ENCODE results near the gene ST3GAL3.

Gene ST3GAL3

GRCh38 chr1:43814401-43814800 lies 107.1 kb downstream of the ST3GAL3 start:
- no peak for TF ChIP-seq CTCF (IDR thresholded peaks at IDR 0.05; ENCODE audit: insufficient read depth, low read depth, low read length, missing control alignments)
- no peak overlapping the region for H3K4me3 ChIP-seq (ENCODE audit: low read length)
- DNase-seq (ENCODE audit: low read depth) = no peak

- no peak for DNase-seq (ENCODE audit: low read depth)
- TF ChIP-seq CTCF (IDR thresholded peaks at IDR 0.05; ENCODE audit: insufficient read depth, low read depth, low read length, missing control alignments) = no peak
- H3K4me3 ChIP-seq (ENCODE audit: low read length) = no peak overlapping the region
Observed at GRCh38 chr1:43817304-43817939, 110.1 kb downstream of the ST3GAL3 start.

DNA sequence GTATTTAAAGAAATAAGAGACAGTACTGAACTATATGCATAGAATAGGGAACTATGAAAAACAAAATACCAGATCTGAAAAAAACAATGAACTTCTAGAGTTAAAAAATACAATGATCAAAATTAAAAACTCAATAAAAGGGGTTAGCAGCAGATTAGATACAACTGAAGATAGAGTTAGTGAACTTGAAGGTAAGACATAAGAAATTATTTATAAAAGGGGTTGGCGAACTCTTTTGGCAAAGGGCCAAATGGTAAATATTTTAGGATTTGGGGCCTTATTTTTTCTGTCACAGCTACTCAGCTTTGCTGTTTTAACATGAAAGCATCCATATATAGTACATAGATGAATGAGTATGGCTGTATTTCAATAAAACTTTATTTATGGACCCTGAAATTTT lies 111.4 kb downstream of the ST3GAL3 start:
- no peak for DNase-seq (ENCODE audit: low read depth)
- TF ChIP-seq CTCF (IDR thresholded peaks at IDR 0.05; ENCODE audit: insufficient read depth, low read depth, low read length, missing control alignments) = no peak
- no peak overlapping the region for H3K4me3 ChIP-seq (ENCODE audit: low read length)

- no peak for TF ChIP-seq CTCF (IDR thresholded peaks at IDR 0.05; ENCODE audit: insufficient read depth, low read depth, low read length, missing control alignments)
- H3K4me3 ChIP-seq (ENCODE audit: low read length) = no peak overlapping the region
- DNase-seq (ENCODE audit: low read depth) = no peak
Observed at GRCh38 chr1:43819357-43819756, 112.0 kb downstream of the ST3GAL3 start.

GRCh38 chr1:43821471-43821870 lies 114.1 kb downstream of the ST3GAL3 start:
- TF ChIP-seq CTCF (IDR thresholded peaks at IDR 0.05; ENCODE audit: insufficient read depth, low read depth, low read length, missing control alignments) = no peak
- DNase-seq (ENCODE audit: low read depth) = peak; percentile 25
- H3K4me3 ChIP-seq (ENCODE audit: low read length) = no peak overlapping the region

- peak; percentile 91 for DNase-seq (ENCODE audit: low read depth)
Observed at GRCh38 chr1:43822040-43822690, 114.8 kb downstream of the ST3GAL3 start.

More at GRCh38 chr1:43822040-43822690, 114.8 kb downstream of the ST3GAL3 start:
- TF ChIP-seq CTCF (IDR thresholded peaks at IDR 0.05; ENCODE audit: insufficient read depth, low read depth, low read length, missing control alignments) = no peak
- H3K4me3 ChIP-seq (ENCODE audit: low read length) = no peak overlapping the region

All from epithelial cell of esophagus (primary cell).